Effector memory CD4-positive, alpha-beta T cell (primary cell): ENCODE results near the gene CMSS1.

Experiments used
- DNase-seq, 3 donors: peaks; one replicate each; pipeline ENCODE4 v3.0.0-alpha.2; 2020
- H3K27ac ChIP-seq: 2 replicates; pipeline ENCODE4 v1.7.0; 2013; ENCODE audit warnings: mild to moderate bottlenecking, low read length, moderate library complexity; ENCODE audit not compliant: insufficient read depth, poor library complexity, severe bottlenecking
- H3K27me3 ChIP-seq: replicated peaks from 2 replicates; pipeline ENCODE4 v1.7.0; 2013; ENCODE audit warnings: mild to moderate bottlenecking, low read length; ENCODE audit not compliant: insufficient read depth, control insufficient read depth, poor library complexity, severe bottlenecking
- H3K36me3 ChIP-seq: 2 replicates; pipeline ENCODE4 v1.7.0; 2013; ENCODE audit warnings: mild to moderate bottlenecking, low read length, moderate library complexity; ENCODE audit not compliant: control insufficient read depth, insufficient read depth
- H3K4me1 ChIP-seq: 2 replicates; pipeline ENCODE4 v1.7.0; 2013; ENCODE audit warnings: low read length, mild to moderate bottlenecking; ENCODE audit not compliant: control insufficient read depth, insufficient read depth, poor library complexity, severe bottlenecking
- H3K4me3 ChIP-seq: 2 replicates; pipeline ENCODE4 v1.7.0; 2013; ENCODE audit warnings: low read length, low read depth, mild to moderate bottlenecking; ENCODE audit not compliant: insufficient read depth, poor library complexity, severe bottlenecking
- H3K9me3 ChIP-seq: 2 replicates; pipeline ENCODE4 v1.7.0; 2013; ENCODE audit warnings: mild to moderate bottlenecking, low read length, moderate library complexity; ENCODE audit not compliant: control insufficient read depth

Gene CMSS1

DNA sequence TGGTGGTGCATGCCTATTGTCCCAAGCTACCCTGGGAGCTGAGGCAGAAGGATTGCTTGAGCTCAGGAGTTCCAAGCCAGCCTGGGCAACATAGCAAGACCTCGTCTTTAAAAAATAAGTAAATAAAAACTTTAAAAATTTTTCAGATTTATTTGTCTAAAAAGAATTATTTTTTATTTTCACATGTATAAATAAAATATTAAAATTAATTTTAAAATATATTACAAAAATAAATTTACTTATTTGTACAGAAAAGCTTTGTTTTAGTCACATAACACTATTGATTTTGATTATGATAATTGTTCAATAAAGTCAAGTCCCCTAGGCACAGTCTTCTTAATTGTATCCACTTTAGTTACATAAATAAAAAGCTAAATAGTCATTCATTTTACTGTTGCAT, 211.4 kb downstream of the CMSS1 start:
- H3K4me3 ChIP-seq = no peak overlapping the region
- H3K27me3 ChIP-seq = no peaks in the 10 kb centered on the region
- H3K27ac ChIP-seq = no peak overlapping the region
- no peak for DNase-seq
- H3K4me1 ChIP-seq = no peaks in the 10 kb centered on the region
- no peaks in the 10 kb centered on the region for H3K36me3 ChIP-seq
- no peaks in the 10 kb centered on the region for H3K9me3 ChIP-seq

DNA sequence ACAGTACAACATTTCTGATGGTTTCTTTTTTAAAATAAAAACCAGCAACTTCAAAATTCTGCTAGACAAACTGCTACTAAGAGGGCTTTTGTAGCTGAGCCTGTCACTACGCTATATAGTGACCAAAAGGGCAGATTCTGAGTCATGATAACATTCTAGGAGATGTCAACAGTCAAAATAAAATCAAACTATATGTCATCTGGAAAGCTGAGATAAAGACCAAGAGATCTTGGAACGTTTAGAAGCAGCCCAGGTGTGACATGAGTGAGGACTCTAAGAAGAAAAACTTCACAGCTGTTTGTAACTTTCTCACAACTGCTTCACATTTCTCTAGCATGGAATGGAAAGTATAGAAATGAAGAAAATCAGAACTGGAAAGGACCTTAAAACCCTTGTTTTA, 212.0 kb downstream of the CMSS1 start:
- Histone ChIP-seq H3K9me3 (no peaks in the 10 kb centered on the region), H3K4me1 (no peaks in the 10 kb centered on the region), H3K36me3 (no peaks in the 10 kb centered on the region), H3K27me3 (no peaks in the 10 kb centered on the region), H3K27ac (no peak overlapping the region), H3K4me3 (no peak overlapping the region)
- DNase-seq = no peak

DNA sequence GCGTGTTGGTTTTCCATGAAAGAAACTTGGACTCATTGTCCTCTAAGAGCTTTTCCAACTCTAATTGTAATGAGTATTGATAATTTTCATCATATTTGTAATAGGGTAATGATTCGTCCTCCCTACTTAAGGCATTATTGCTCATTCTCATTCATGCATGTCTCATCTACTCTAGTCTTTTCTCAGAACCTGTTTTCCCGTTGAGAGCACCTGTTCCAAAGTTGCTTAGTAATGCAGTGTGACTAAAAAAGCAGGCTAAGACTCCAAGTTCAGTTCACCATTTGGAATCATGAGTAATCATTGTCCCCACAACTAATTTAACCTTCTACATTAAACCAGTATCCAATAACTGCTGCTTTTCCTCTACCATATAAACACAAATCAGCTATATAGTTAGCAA, 212.7 kb downstream of the CMSS1 start:
- Histone ChIP-seq H3K27ac (no peak overlapping the region), H3K27me3 (no peaks in the 10 kb centered on the region), H3K36me3 (no peaks in the 10 kb centered on the region), H3K9me3 (no peaks in the 10 kb centered on the region), H3K4me3 (no peak overlapping the region), H3K4me1 (no peaks in the 10 kb centered on the region)
- no peak for DNase-seq

DNA sequence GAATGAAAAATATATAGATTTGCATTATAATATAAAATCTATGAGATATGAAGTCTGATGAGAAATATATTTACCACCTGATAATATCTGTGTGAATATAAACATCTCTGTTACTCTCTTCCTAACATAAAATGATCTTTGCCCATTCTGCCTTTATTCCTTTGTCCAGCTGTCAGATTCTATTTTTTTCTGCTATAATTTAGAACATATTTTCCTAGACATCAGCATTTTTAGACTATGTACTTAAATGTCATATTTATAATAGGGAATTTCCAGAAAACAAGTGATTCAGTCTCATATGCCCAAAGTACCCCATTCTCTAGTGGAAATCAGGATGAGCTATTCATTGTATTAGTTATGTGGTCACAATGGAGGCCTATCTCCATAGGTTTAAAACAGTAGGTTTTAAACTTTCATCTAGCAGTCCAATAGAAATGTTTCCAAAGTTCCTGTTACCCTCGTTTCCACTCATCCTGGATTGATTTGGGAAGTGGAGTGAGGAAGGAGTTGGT, 213.3 kb downstream of the CMSS1 start:
- Histone ChIP-seq H3K9me3 (no peaks in the 10 kb centered on the region), H3K36me3 (no peaks in the 10 kb centered on the region), H3K4me3 (no peak overlapping the region), H3K27ac (no peak overlapping the region), H3K4me1 (no peaks in the 10 kb centered on the region), H3K27me3 (no peaks in the 10 kb centered on the region)
- DNase-seq = no peak

DNA sequence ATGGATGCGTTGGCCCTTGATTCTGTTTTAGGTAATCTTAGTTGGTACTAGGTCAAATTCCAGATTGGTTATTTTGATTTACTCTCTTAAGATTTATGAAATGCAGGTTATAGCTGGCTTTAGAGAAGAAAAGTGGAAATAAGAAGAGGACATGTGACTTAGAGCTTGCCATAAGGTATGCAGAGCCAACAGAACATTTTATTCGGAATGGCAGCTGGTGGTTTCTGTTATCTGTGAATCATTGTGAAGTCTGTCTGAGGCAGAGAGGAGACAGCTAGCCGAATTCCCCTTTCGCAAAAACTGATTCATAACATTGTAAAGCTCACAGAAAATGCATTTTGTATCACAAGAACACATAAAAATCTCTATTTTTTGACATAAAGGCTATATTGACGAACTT, 214.6 kb downstream of the CMSS1 start:
- Histone ChIP-seq H3K36me3 (no peaks in the 10 kb centered on the region), H3K4me1 (no peaks in the 10 kb centered on the region), H3K9me3 (no peaks in the 10 kb centered on the region), H3K4me3 (no peak overlapping the region), H3K27me3 (no peaks in the 10 kb centered on the region), H3K27ac (no peak overlapping the region)
- DNase-seq = no peak

DNA sequence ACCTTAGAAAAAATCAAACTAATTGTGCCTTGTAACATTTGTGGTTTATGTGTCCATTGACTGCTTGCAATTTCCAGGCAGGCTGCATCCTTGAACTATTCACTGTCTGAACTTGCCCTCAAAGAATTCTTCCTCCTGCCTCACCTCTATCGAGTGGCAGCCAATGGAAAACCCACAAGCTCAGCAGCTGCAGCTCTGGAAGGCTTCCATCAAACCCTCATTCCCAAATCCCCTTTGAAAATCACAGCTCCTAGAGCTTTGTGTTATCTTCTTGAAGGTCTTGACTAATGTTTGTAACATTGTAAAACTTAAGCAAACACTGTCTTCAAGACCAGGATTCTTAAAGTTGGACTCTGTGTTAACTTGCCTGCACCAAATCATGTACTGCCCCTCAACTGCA, 215.5 kb downstream of the CMSS1 start:
- H3K27ac ChIP-seq = no peak overlapping the region
- DNase-seq = no peak
- no peaks in the 10 kb centered on the region for H3K36me3 ChIP-seq
- no peaks in the 10 kb centered on the region for H3K9me3 ChIP-seq
- no peaks in the 10 kb centered on the region for H3K4me1 ChIP-seq
- H3K27me3 ChIP-seq = no peaks in the 10 kb centered on the region
- no peak overlapping the region for H3K4me3 ChIP-seq

DNA sequence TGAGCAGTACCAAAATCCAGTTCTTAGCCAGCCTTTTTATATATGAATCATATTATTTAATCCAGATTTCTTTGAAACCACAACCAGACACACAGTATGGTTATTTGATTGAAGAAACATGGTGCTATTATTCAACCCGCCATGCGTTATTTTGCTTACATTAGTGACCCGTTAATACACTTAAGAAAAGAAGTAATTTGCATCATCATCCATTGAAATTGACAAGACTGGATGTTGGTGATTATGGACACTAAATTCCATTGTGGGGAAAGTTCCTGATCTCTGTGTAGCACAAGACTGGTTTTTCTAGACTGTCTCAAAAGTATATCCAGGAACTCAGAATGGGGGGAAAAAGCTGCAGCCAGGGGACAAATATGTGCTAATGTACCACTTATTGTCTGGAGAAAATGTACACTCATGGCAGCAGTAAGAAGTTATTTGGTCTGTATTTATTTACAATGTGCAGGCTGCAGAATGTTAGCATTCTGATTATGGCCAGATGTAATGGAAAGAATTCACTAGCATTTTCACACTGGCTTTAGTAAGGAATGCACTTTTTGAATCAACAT, 216.3 kb downstream of the CMSS1 start:
- H3K27ac ChIP-seq = no peak overlapping the region
- no peaks in the 10 kb centered on the region for H3K4me1 ChIP-seq
- no peaks in the 10 kb centered on the region for H3K36me3 ChIP-seq
- no peaks in the 10 kb centered on the region for H3K27me3 ChIP-seq
- H3K4me3 ChIP-seq = no peak overlapping the region
- no peak for DNase-seq
- H3K9me3 ChIP-seq = no peaks in the 10 kb centered on the region

DNA sequence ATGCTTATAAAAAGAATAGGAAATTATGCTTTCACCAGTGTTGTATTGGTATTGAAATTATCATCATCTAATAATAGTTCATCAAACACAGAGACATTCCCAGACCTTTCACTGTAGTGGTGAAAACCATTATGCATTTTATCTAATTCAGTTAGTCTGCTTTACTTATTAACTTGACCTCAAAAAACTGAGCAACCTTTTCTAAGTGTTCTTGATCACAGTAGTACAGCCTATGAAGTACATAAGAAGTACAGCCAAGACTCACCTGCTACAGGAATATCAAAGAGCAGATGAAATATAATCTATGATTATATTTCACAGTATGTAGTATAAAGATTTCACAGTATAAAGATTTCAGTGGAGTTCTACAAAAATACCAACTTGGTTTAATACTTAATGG, 221.4 kb downstream of the CMSS1 start:
- Histone ChIP-seq H3K4me1 (no peaks in the 10 kb centered on the region), H3K4me3 (no peak overlapping the region), H3K9me3 (no peaks in the 10 kb centered on the region), H3K36me3 (no peaks in the 10 kb centered on the region), H3K27ac (no peak overlapping the region), H3K27me3 (no peaks in the 10 kb centered on the region)
- no peak for DNase-seq

DNA sequence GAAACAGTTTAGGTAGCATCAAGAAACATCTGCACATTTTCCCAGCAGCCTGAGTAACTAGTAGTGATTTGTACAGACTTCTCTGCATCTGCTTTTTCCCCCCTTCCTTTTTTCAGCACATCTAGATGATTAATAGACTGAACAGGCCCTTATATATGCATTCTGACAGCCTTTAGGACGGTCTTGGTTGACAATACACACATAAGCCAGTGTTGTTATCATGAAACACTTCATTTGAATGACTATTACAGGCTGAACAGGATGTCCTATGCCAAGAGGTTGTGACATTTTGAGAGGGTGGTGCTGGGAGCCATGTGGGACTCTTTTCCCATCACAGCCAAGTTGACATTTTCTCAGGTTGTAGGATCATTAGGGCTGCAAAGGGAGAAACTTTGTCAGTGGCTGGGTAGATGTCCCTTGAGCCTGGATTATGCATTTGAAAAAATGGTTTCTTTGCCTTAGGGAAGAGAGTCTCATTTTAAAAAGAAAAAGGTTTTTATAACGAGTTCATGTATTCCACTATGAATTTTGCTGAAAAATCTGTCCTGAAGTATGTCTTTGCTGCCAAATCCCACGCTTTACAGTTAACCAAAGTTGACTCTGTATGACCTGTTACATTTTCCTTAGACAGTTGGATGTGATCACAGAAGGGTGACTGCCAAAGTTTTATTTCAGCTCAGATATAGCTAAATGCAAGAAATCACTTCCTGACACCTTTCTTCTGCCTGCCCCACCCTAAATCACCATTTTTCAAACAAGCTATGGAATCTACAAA, 223.0 kb downstream of the CMSS1 start:
- Histone ChIP-seq H3K4me3 (no peak overlapping the region), H3K27me3 (no peaks in the 10 kb centered on the region), H3K9me3 (no peaks in the 10 kb centered on the region), H3K36me3 (no peaks in the 10 kb centered on the region), H3K27ac (no peak overlapping the region), H3K4me1 (no peaks in the 10 kb centered on the region)
- DNase-seq = no peak

DNA sequence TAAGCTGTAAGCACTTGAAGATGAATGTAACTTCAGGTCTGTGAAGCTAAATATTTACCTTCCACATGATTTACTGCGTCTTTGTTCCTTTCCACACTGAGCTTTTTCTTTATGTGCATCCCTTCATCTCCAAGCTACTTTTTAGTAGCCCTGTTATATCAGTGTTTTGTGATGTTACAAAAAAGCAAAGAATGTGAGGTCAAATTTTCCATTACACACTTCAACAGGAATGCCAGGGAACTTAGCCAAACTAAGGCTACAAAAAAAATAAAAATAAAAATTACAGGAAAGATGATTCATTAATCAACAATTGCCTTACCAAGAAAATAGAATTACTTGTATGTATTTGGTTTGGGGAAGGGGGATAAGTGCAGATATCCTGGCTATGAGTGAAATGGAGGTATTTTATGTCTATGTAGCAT, 223.7 kb downstream of the CMSS1 start:
- H3K36me3 ChIP-seq = no peaks in the 10 kb centered on the region
- H3K9me3 ChIP-seq = no peaks in the 10 kb centered on the region
- no peak overlapping the region for H3K4me3 ChIP-seq
- DNase-seq = no peak
- no peak overlapping the region for H3K27ac ChIP-seq
- no peaks in the 10 kb centered on the region for H3K4me1 ChIP-seq
- no peaks in the 10 kb centered on the region for H3K27me3 ChIP-seq
